Endothelial cell (in vitro differentiated cells): ENCODE data around the gene CAD. TPM values are rescaled to one million over a fixed set of nuclear protein-coding genes. Genes with fewer than 3 reads are reported as not detected.

Experiments
- DNase-seq: peaks from one replicate; pipeline ENCODE4 v3.0.0; 2021; ENCODE audit warnings: low spot score
- H3K27ac Mint-ChIP-seq: one replicate; pipeline ENCODE4 v1.8.0; 2021; ENCODE audit warnings: mixed read lengths, inconsistent platforms; ENCODE audit not compliant: unreplicated experiment
- H3K27me3 Mint-ChIP-seq: one replicate; pipeline ENCODE4 v1.8.0; 2021; ENCODE audit warnings: mild to moderate bottlenecking, moderate library complexity, mixed read lengths, inconsistent platforms; ENCODE audit not compliant: unreplicated experiment
- H3K36me3 Mint-ChIP-seq: one replicate; pipeline ENCODE4 v1.8.0; 2021; ENCODE audit warnings: mild to moderate bottlenecking, low read depth, mixed read lengths, inconsistent platforms; ENCODE audit not compliant: unreplicated experiment
- H3K4me1 Mint-ChIP-seq: one replicate; pipeline ENCODE4 v1.8.0; 2021; ENCODE audit warnings: mild to moderate bottlenecking, mixed read lengths, inconsistent platforms; ENCODE audit not compliant: unreplicated experiment
- H3K4me3 Mint-ChIP-seq: one replicate; pipeline ENCODE4 v1.8.0; 2021; ENCODE audit warnings: mild to moderate bottlenecking, mixed read lengths, inconsistent platforms; ENCODE audit not compliant: unreplicated experiment
- H3K9me3 Mint-ChIP-seq: one replicate; pipeline ENCODE4 v1.8.0; 2021; ENCODE audit warnings: mixed read lengths, inconsistent platforms; ENCODE audit not compliant: unreplicated experiment
- CTCF ChIP-seq: fragments of 200-600 bp; sonication (generic); IDR thresholded peaks from one replicate; pipeline ENCODE4 v1.5.0; 2021; ENCODE audit warnings: antibody characterized with exemption; ENCODE audit not compliant: unreplicated experiment
- total RNA-seq: library from RNA; stranded (reverse); fragmentation: NEBNext Ultra II Directional; extraction: Animal tissue kit (Norgen Biotek cat#: 25700); gene quantifications from one replicate; pipeline ENCODE4 v1.2.1, GENCODE V29; 2021; ENCODE audit not compliant: unreplicated experiment

Gene CAD
- total RNA-seq, 1 donor from 2014 or later, result 49.4 TPM

GRCh38 chr2:27223416-27223815, 6.2 kb downstream of the CAD start:
- H3K9me3 Mint-ChIP-seq, result no peaks in the 10 kb centered on the region
- TF ChIP-seq CTCF, result no peak
- no peak overlapping the region for H3K4me3 Mint-ChIP-seq
- peaks cover 55% of the 10 kb centered on the region for H3K36me3 Mint-ChIP-seq
- no peaks in the 10 kb centered on the region for H3K4me1 Mint-ChIP-seq
- H3K27ac Mint-ChIP-seq, result no peak overlapping the region
- peaks cover 8% of the 10 kb centered on the region for H3K27me3 Mint-ChIP-seq
- no peak for DNase-seq

- Mint-ChIP-seq H3K9me3 (no peaks in the 10 kb centered on the region), H3K36me3 (peaks cover 47% of the 10 kb centered on the region), H3K27me3 (peaks cover 8% of the 10 kb centered on the region), H3K27ac (no peak overlapping the region), H3K4me3 (no peak overlapping the region), H3K4me1 (no peaks in the 10 kb centered on the region)
- DNase-seq, result no peak
- TF ChIP-seq CTCF, result no peak
These were observed 8.4 kb downstream of the CAD start for GRCh38 chr2:27225526-27225925.

- no peaks in the 10 kb centered on the region for H3K9me3 Mint-ChIP-seq
- no peak for TF ChIP-seq CTCF
- H3K27ac Mint-ChIP-seq, result no peak overlapping the region
- H3K27me3 Mint-ChIP-seq, result peaks cover 3% of the 10 kb centered on the region
- no peak for DNase-seq
- no peaks in the 10 kb centered on the region for H3K4me1 Mint-ChIP-seq
- peaks cover 47% of the 10 kb centered on the region for H3K36me3 Mint-ChIP-seq
- H3K4me3 Mint-ChIP-seq, result no peak overlapping the region
These were observed 10.3 kb downstream of the CAD start for GRCh38 chr2:27227501-27227900.

- DNase-seq, result no peak
- Mint-ChIP-seq H3K4me3 (peak overlapping the region; percentile 40), H3K27me3 (peaks cover 4% of the 10 kb centered on the region), H3K9me3 (no peaks in the 10 kb centered on the region), H3K27ac (no peak overlapping the region), H3K36me3 (peaks cover 56% of the 10 kb centered on the region), H3K4me1 (no peaks in the 10 kb centered on the region)
- TF ChIP-seq CTCF, result no peak
These were observed 14.8 kb downstream of the CAD start for GRCh38 chr2:27231921-27232320.

- H3K4me1 Mint-ChIP-seq, result no peaks in the 10 kb centered on the region
- peaks cover 4% of the 10 kb centered on the region for H3K27me3 Mint-ChIP-seq
- H3K4me3 Mint-ChIP-seq, result peak overlapping the region; percentile 65
- H3K9me3 Mint-ChIP-seq, result no peaks in the 10 kb centered on the region
- H3K36me3 Mint-ChIP-seq, result peaks cover 49% of the 10 kb centered on the region
- H3K27ac Mint-ChIP-seq, result no peak overlapping the region
- no peak for DNase-seq
- no peak for TF ChIP-seq CTCF
These were observed 16.2 kb downstream of the CAD start for GRCh38 chr2:27233341-27233740.
